HTR-8/SVneo (cell line): Measurements from ENCODE around the gene CDH13.

Experiments
- DNase-seq: peaks from one replicate; pipeline ENCODE4 v3.0.0; 2011; ENCODE audit warnings: low spot score, mixed read lengths; ENCODE audit not compliant: insufficient read length
- FAIRE-seq: peaks from 2 replicates; lab custom pipeline; 2011; peaks lifted over from hg19 to GRCh38; lab: Jason Lieb, UNC

The CDH13 gene

GRCh38 chr16:83066011-83066410, 439.2 kb downstream of the CDH13 start:
- FAIRE-seq: no peak
- DNase-seq: no peak

DNA sequence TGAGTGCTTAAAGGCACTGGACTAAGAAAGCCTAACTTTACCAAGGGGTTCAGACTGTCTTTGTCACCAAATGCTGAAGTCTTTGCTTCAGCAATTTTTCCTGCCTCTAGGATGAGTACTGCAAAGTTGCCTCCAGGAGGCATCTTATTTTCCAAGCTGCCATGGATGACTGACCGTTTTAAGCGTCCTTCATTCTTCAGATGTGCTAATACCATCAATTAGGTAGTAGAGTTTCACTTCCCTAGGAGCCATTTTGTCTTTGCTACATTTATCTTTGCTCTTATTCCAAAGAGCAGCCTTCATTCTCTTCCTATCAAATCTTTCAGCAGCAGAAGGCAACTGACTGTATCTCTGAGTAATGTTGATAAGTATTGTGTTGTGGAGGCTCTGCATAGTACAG, 440.1 kb downstream of the CDH13 start:
- FAIRE-seq (no peak), DNase-seq (no peak)

- DNase-seq: peak; percentile 4
- FAIRE-seq: no peak
Measured at GRCh38 chr16:83068686-83069085, 441.9 kb downstream of the CDH13 start.

GRCh38 chr16:83070416-83071209, 443.8 kb downstream of the CDH13 start:
- DNase-seq: no peak
- peak; percentile 33 for FAIRE-seq

DNA sequence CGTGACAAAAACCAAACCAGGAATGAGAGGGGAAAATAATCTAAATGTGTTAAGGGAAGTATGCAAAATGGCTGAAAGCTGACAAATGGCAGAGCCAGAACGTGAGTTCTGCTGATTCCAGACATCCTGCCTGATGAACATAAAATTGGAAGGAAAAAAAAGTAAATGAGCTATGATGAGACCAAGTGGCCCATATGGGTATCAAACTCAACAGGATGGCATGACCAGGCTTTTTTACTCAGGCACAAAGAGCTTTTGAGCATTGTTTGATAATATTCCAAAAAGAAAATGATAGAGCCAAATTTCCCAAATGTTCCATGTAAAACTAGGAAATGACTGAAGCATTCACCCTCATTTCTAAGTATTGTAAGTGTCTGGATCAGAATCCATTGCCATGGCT, 449.2 kb downstream of the CDH13 start:
- FAIRE-seq (no peak), DNase-seq (no peak)

- no peak for FAIRE-seq
- DNase-seq: no peak
Measured at GRCh38 chr16:83083361-83083760, 456.6 kb downstream of the CDH13 start.

DNA sequence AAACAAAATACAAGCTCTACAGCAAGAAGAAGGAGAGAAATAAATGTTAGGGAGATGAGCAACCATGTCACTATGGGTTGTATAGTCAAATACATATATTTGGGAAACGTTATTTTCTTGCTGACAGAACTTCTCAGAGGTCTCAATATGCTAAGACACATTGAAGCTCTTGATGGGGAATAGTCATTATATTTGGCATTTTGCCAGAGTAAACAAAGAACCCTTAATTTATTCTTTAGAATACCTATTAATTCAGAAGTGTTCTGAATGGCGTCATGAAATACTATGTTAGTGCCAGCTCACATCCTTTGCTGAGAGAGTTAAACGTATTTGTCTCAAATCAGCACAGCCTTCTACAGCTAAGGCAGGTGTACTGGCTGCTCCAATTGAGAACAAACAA, 458.9 kb downstream of the CDH13 start:
- DNase-seq (no peak), FAIRE-seq (no peak)

DNA sequence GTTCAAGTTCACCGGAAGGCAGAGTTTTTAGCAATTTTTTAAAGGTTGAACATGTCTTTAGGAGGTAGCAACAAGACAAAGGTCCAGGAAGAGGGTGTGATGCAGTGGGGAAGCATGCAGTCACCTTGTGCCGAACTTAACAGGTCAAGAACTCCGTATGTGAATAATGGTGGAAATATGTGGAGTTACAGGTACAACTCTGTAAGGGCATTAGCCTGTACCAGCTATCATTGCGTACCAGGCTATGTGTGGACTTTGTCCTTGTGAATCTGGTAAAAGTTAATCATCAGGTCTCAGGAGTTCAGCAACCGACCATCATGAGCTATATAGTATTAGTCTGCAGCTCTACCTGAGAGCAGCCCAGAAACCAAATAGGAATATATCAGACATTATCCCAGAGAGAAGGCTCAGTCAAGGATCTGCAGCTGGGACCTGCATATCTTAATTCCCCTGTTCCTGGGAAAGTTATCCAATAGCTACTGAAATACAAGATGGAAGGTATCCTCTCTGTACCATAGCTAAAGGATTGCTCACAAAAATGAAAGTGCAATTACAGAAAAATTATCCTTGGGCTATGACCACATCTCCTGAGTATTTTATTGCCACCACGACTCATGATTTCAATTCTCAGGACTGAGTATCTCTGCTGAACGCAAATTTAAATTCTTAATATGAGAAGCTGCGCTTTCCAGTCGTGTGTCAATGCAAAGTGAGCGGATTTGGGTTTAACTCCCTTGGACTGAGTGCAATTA, 469.3 kb downstream of the CDH13 start:
- FAIRE-seq (no peak), DNase-seq (no peak)

DNA sequence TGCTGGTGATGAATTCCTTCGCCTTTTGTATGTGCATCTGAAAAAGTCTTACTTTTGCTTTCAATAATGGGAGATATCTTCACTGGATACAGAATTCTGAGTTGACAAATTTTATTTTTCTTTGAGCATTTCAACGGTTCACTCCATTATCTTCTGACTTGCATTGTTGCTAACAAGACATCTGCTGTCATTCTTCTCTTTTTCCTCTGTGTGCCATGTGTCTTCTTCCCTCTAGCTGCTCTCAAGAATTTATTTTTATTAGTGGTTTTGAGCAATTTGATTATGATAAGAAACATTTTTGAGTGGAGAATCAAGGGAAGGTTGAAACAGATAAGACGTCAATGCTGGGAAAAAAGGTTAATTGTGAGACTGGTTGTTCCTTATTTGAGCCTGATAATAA, 471.8 kb downstream of the CDH13 start:
- FAIRE-seq: no peak

GRCh38 chr16:83100679-83101078, 473.9 kb downstream of the CDH13 start:
- DNase-seq (no peak), FAIRE-seq (no peak)

More for the DNA sequence above, 471.8 kb downstream of the CDH13 start:
- DNase-seq: no peak

DNA sequence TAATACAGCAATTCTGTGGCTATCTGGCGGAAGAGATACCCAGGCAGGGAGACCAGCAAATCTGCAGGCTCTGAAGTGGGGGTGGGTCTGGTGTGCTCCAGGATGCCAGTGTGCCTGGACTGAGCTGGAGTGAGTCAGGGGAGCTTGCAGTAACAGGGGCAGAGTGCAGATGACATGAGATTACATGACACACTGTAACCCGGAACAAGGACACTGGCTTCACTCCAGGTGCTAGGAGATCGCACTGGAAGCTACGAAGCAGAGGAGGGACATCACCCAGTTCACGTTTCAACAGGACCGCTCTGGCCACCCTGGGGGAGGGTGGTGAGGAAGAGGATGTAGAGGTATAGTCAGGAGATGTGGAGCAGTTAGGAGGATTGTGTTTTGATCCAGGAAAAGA, 475.6 kb downstream of the CDH13 start:
- DNase-seq (no peak), FAIRE-seq (no peak)

- DNase-seq (no peak), FAIRE-seq (peak; percentile 87)
Measured at GRCh38 chr16:83105279-83106077, 478.7 kb downstream of the CDH13 start.

- DNase-seq (no peak), FAIRE-seq (no peak)
Measured at GRCh38 chr16:83109490-83110125, 482.8 kb downstream of the CDH13 start.

GRCh38 chr16:83110269-83110668, 483.5 kb downstream of the CDH13 start:
- DNase-seq (no peak), FAIRE-seq (peak; percentile 9)

DNA sequence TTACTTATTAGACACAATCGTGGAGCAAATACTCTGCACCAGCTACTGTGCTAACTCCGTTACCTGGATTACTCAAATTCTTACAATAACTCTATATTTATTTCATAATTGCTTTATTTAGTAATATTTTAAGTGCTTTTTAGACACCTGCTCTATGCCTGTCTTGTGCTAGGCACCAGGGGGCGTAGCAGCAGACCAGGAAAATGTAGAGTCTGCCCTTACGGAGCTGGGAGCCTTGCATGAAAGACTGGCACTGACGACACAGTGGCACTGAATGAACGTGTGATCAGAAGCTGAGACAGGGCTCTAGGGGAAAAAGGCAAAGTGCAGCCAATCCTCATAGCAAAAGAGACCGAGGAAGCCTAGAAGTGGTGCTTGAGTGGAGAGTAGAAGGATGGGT, 486.5 kb downstream of the CDH13 start:
- DNase-seq (peak; percentile 25), FAIRE-seq (no peak)

DNA sequence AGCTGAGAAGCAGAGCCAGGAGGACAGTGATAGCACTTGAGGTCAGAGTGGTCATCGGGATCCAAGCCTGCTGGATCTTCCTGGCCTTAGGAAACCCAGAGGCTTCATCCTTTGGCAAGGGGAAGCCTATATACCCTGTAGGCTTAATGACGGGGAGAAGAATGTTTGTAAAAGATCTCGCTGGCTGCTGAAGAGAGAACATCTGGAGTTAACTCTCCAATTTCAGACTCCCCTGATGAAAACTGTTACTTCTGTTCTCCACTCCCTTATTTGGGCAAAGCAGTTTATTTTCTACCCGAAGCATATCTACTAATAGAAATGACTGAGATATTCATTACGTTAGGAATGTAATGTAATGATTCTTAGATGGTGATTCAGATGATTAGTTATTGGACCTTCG, 487.0 kb downstream of the CDH13 start:
- no peak for DNase-seq
- FAIRE-seq: no peak

GRCh38 chr16:83115491-83116232, 488.9 kb downstream of the CDH13 start:
- DNase-seq (no peak), FAIRE-seq (no peak)

DNA sequence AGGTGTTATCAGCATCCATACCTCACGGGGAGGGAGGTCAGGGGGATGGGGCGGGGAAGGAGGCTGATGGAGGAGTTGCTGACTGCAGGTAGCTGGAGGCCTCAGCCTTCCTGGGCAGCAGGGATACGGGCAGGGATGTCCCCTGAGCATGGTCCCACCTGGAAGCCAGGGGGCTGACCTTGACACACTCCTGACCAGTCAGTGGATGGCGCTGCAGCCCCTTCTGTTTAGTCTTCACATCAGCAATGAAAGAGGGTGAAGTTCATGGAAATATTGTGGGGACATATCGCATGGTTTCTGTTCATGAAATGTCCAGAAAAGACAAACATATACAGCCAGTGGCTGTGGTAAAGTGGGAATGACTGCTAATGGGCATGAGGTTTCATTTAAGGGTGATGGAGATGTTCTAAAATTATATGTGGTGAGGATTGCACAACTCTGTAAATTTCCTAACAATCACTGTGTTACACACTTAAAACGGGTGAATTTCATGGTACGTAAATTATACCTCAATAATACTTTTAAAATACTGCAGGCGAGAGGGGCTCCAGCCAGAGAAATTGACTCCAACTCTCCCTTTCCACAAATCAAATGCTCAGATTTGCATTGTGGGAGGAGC, 489.6 kb downstream of the CDH13 start:
- FAIRE-seq: no peak
- DNase-seq: no peak

DNA sequence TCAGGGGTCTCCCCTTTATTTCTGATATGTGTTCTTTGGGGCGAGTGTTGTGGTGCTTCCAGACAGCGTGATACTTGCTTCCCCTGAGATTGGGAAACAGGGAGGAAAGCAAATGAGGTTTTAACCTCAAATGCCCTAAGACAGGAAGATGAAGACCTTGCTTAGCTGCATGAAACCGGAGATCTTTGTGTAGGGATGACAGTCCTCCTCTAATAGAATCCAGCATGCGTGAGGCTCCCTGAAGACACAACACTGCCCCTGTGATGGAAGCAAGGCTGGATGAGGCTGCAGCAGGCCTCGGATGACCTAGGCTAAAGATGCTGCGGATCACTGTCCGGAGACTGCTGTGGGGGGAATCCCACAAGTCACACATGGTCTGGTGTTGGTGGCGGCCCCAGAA, 491.0 kb downstream of the CDH13 start:
- FAIRE-seq (no peak), DNase-seq (no peak)
